Body of pancreas (tissue), 4 donors: Measurements from ENCODE around the gene CMTM3.

ENCODE experiments used
- CTCF ChIP-seq, 7 experiments: fragments of 450-650 bp in 4 of 7; fragments of 200-600 bp in 3 of 7; sonication (generic) in 3 of 7; IDR thresholded peaks; one replicate each; pipeline ENCODE4 v1.5.1; 2016 to 2019; ENCODE audit warnings: antibody characterized with exemption in 7 of 7
- POLR2A ChIP-seq, 3 donors: fragments of 450-650 bp; IDR thresholded peaks; one replicate each; pipeline ENCODE4 v1.6.1; 2016; ENCODE audit warnings: antibody characterized with exemption in 3 of 3, mild to moderate bottlenecking in 2 of 3

- TF ChIP-seq CTCF (IDR thresholded peaks at IDR 0.05) (no peak), POLR2A (IDR thresholded peaks at IDR 0.05) (no peak)
These were observed 4.8 kb upstream of the CMTM3 start for GRCh38 chr16:66599726-66600125.
